Activated CD8-positive, alpha-beta T cell treated with anti-CD3 and anti-CD28 coated beads, Interleukin-2, amount 10 ng/mL, durations not matched to agents 7 days and 5 days (primary cell): Measurements from ENCODE around the gene CCT8. TPM values are rescaled to one million over a fixed set of nuclear protein-coding genes. Genes with fewer than 3 reads are reported as not detected.
A peak's percentile ranks its signal among the peaks of the same experiment; 100 is the strongest.

Experiments used
- ATAC-seq: fragments of 150-1000 bp; cut with Tn5 transposase; one replicate; pipeline ENCODE4 v1.10.0; 2021; ENCODE audit warnings: moderate library complexity
- CTCF ChIA-PET: fragments of 350-600 bp; sonication (Branson Sonifier 250); formaldehyde crosslinking; loops from one replicate; lab custom pipeline; 2021; ENCODE audit warnings: antibody characterized with exemption; lab: Charles Lee
- POLR2A ChIA-PET: fragments of 350-600 bp; sonication (Branson Sonifier 250); formaldehyde crosslinking; loops from one replicate; lab custom pipeline; 2021; ENCODE audit warnings: antibody characterized with exemption; lab: Charles Lee
- DNase-seq: peaks from one replicate; pipeline ENCODE4 v3.0.0-alpha.2; 2020
- H3K27ac Mint-ChIP-seq: one replicate; pipeline ENCODE4 v1.8.0; 2021; ENCODE audit warnings: mild to moderate bottlenecking, mixed read lengths
- H3K27me3 Mint-ChIP-seq: one replicate; pipeline ENCODE4 v1.8.0; 2021; ENCODE audit warnings: low read depth, mixed read lengths
- H3K36me3 Mint-ChIP-seq: one replicate; pipeline ENCODE4 v1.8.0; 2021; ENCODE audit warnings: low read depth, mixed read lengths
- H3K4me1 Mint-ChIP-seq: one replicate; pipeline ENCODE4 v1.8.0; 2021; ENCODE audit warnings: low read depth, mixed read lengths
- H3K4me3 Mint-ChIP-seq: one replicate; pipeline ENCODE4 v1.8.0; 2021; ENCODE audit warnings: mild to moderate bottlenecking, mixed read lengths
- H3K9me3 Mint-ChIP-seq: one replicate; pipeline ENCODE4 v1.8.0; 2022; ENCODE audit warnings: mixed read lengths; ENCODE audit not compliant: insufficient read depth
- total RNA-seq, 2 experiments: library from RNA; stranded (reverse); gene quantifications; one replicate each; pipeline ENCODE4 v1.2.3, GENCODE V29; 2021

Gene CCT8
- total RNA-seq, 2 experiments from 2014 or later = 243 to 246 TPM

GRCh38 chr21:29092102-29092959 lies 18.9 kb upstream of the CCT8 start:
- Mint-ChIP-seq H3K27me3 (no peaks in the 10 kb centered on the region), H3K4me3 (no peak overlapping the region), H3K4me1 (no peaks in the 10 kb centered on the region), H3K36me3 (no peaks in the 10 kb centered on the region), H3K9me3 (no peaks in the 10 kb centered on the region), H3K27ac (no peak overlapping the region)
- CTCF ChIA-PET = interaction anchor here (0.7 to 4.5 kb wide), 13 partner anchors 22 to 284 kb away, joined by 3 to 28 read pairs (median 3); no protein-coding TSS in a partner anchor
- no peak for ATAC-seq
- no peak for DNase-seq
- POLR2A ChIA-PET = no interaction called here

- ChIA-PET CTCF (interaction anchor here (0.9 to 4.5 kb wide), 6 partner anchors 23 to 283 kb away, joined by 3 to 28 read pairs (median 3); no protein-coding TSS in a partner anchor), POLR2A (no interaction called here)
- Mint-ChIP-seq H3K27me3 (no peaks in the 10 kb centered on the region), H3K9me3 (no peaks in the 10 kb centered on the region), H3K36me3 (no peaks in the 10 kb centered on the region), H3K4me1 (no peaks in the 10 kb centered on the region), H3K4me3 (no peak overlapping the region), H3K27ac (no peak overlapping the region)
- ATAC-seq = no peak
- no peak for DNase-seq
These were observed 17.6 kb upstream of the CCT8 start for GRCh38 chr21:29091033-29091432.

GRCh38 chr21:29085106-29085752 lies 11.8 kb upstream of the CCT8 start:
- Mint-ChIP-seq H3K27ac (no peak overlapping the region), H3K36me3 (no peaks in the 10 kb centered on the region), H3K4me1 (peaks cover 5% of the 10 kb centered on the region), H3K4me3 (no peak overlapping the region), H3K9me3 (no peaks in the 10 kb centered on the region), H3K27me3 (no peaks in the 10 kb centered on the region)
- POLR2A ChIA-PET = no interaction called here
- no peak for ATAC-seq
- CTCF ChIA-PET = no interaction called here
- no peak for DNase-seq

GRCh38 chr21:29084372-29084771 lies 10.9 kb upstream of the CCT8 start:
- Mint-ChIP-seq H3K36me3 (peaks cover 3% of the 10 kb centered on the region), H3K27me3 (no peaks in the 10 kb centered on the region), H3K4me1 (peaks cover 14% of the 10 kb centered on the region), H3K27ac (no peak overlapping the region), H3K4me3 (no peak overlapping the region), H3K9me3 (no peaks in the 10 kb centered on the region)
- CTCF ChIA-PET = no interaction called here
- DNase-seq (no peak), ATAC-seq (no peak)
- POLR2A ChIA-PET = no interaction called here

- no peaks in the 10 kb centered on the region for H3K27me3 Mint-ChIP-seq
- CTCF ChIA-PET = interaction anchor here (1.3 kb wide), 1 partner anchor 265 kb away, joined by 6 read pairs; no protein-coding TSS in a partner anchor
- no peaks in the 10 kb centered on the region for H3K9me3 Mint-ChIP-seq
- peaks cover 7% of the 10 kb centered on the region for H3K36me3 Mint-ChIP-seq
- DNase-seq (no peak), ATAC-seq (no peak)
- no peak overlapping the region for H3K27ac Mint-ChIP-seq
- POLR2A ChIA-PET = no interaction called here
- H3K4me3 Mint-ChIP-seq = no peak overlapping the region
- H3K4me1 Mint-ChIP-seq = peaks cover 24% of the 10 kb centered on the region
These were observed 9.9 kb upstream of the CCT8 start for GRCh38 chr21:29083306-29083705.

- ChIA-PET POLR2A (no interaction called here), CTCF (interaction anchor here (1.0 to 1.3 kb wide), 2 partner anchors 266 to 290 kb away, joined by 4 to 6 read pairs; no protein-coding TSS in a partner anchor)
- Mint-ChIP-seq H3K36me3 (peaks cover 7% of the 10 kb centered on the region), H3K4me3 (no peak overlapping the region), H3K4me1 (peaks cover 27% of the 10 kb centered on the region), H3K27ac (no peak overlapping the region), H3K9me3 (no peaks in the 10 kb centered on the region), H3K27me3 (no peaks in the 10 kb centered on the region)
- ATAC-seq = no peak
- DNase-seq = no peak
These were observed 8.8 kb upstream of the CCT8 start for GRCh38 chr21:29082046-29082815.

- no peak for DNase-seq
- CTCF ChIA-PET = interaction anchor here (1.1 to 2.9 kb wide), 4 partner anchors 65 to 291 kb away, joined by 3 to 12 read pairs (median 6); no protein-coding TSS in a partner anchor
- peak overlapping the region; percentile 90 for H3K27ac Mint-ChIP-seq
- H3K36me3 Mint-ChIP-seq = peaks cover 15% of the 10 kb centered on the region
- POLR2A ChIA-PET = no interaction called here
- H3K4me1 Mint-ChIP-seq = peaks cover 41% of the 10 kb centered on the region
- H3K4me3 Mint-ChIP-seq = peak overlapping the region; percentile 30
- H3K9me3 Mint-ChIP-seq = no peaks in the 10 kb centered on the region
- H3K27me3 Mint-ChIP-seq = no peaks in the 10 kb centered on the region
- ATAC-seq = no peak
These were observed 7.0 kb upstream of the CCT8 start for GRCh38 chr21:29080454-29080941.

GRCh38 chr21:29078869-29079767 lies 5.7 kb upstream of the CCT8 start:
- DNase-seq (peak; percentile 49), ATAC-seq (peak; percentile 41)
- ChIA-PET CTCF (interaction anchor here (1.1 to 2.9 kb wide), 5 partner anchors 17 to 370 kb away, joined by 3 to 12 read pairs (median 5); no protein-coding TSS in a partner anchor), POLR2A (interaction anchor here (0.8 to 2.6 kb wide), 5 partner anchors 9 to 221 kb away, joined by 3 to 24 read pairs (median 3); partner anchors contain the start of gene BACH1)
- peaks cover 47% of the 10 kb centered on the region for H3K4me1 Mint-ChIP-seq
- peak overlapping the region; percentile 90 for H3K27ac Mint-ChIP-seq
- H3K36me3 Mint-ChIP-seq = peaks cover 16% of the 10 kb centered on the region
- H3K4me3 Mint-ChIP-seq = peak overlapping the region; percentile 30
- H3K9me3 Mint-ChIP-seq = no peaks in the 10 kb centered on the region
- no peaks in the 10 kb centered on the region for H3K27me3 Mint-ChIP-seq

- H3K27ac Mint-ChIP-seq = peak overlapping the region; percentile 93
- no peaks in the 10 kb centered on the region for H3K27me3 Mint-ChIP-seq
- no peaks in the 10 kb centered on the region for H3K9me3 Mint-ChIP-seq
- ChIA-PET CTCF (interaction anchor here (1.1 to 1.2 kb wide), 3 partner anchors 85 to 372 kb away, joined by 3 read pairs; partner anchors contain the start of genes BACH1 and LTN1), POLR2A (interaction anchor here (1.1 to 2.6 kb wide), 3 partner anchors 53 to 222 kb away, joined by 4 to 24 read pairs (median 4); partner anchors contain the start of genes BACH1 and USP16)
- ATAC-seq (no peak), DNase-seq (peak; percentile 40)
- peaks cover 52% of the 10 kb centered on the region for H3K4me1 Mint-ChIP-seq
- H3K36me3 Mint-ChIP-seq = peaks cover 23% of the 10 kb centered on the region
- H3K4me3 Mint-ChIP-seq = peak overlapping the region; percentile 75
These were observed 4.2 kb upstream of the CCT8 start for GRCh38 chr21:29077651-29078090.
